Middle frontal gyrus (tissue), 1 donor: ENCODE data around the gene NELFCD.
"Not testable (repeated sequence)": the region's sequence is repeated elsewhere in the genome, so short reads cannot be mapped to it uniquely, and the experiment has no call there.

ENCODE experiments used
- DNase-seq: peaks from one replicate; pipeline ENCODE4 v3.0.0-alpha.2; 2015; ENCODE audit warnings: low spot score; ENCODE audit errors: extremely low spot score

Gene NELFCD, protein sequence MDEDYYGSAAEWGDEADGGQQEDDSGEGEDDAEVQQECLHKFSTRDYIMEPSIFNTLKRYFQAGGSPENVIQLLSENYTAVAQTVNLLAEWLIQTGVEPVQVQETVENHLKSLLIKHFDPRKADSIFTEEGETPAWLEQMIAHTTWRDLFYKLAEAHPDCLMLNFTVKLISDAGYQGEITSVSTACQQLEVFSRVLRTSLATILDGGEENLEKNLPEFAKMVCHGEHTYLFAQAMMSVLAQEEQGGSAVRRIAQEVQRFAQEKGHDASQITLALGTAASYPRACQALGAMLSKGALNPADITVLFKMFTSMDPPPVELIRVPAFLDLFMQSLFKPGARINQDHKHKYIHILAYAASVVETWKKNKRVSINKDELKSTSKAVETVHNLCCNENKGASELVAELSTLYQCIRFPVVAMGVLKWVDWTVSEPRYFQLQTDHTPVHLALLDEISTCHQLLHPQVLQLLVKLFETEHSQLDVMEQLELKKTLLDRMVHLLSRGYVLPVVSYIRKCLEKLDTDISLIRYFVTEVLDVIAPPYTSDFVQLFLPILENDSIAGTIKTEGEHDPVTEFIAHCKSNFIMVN

DNA sequence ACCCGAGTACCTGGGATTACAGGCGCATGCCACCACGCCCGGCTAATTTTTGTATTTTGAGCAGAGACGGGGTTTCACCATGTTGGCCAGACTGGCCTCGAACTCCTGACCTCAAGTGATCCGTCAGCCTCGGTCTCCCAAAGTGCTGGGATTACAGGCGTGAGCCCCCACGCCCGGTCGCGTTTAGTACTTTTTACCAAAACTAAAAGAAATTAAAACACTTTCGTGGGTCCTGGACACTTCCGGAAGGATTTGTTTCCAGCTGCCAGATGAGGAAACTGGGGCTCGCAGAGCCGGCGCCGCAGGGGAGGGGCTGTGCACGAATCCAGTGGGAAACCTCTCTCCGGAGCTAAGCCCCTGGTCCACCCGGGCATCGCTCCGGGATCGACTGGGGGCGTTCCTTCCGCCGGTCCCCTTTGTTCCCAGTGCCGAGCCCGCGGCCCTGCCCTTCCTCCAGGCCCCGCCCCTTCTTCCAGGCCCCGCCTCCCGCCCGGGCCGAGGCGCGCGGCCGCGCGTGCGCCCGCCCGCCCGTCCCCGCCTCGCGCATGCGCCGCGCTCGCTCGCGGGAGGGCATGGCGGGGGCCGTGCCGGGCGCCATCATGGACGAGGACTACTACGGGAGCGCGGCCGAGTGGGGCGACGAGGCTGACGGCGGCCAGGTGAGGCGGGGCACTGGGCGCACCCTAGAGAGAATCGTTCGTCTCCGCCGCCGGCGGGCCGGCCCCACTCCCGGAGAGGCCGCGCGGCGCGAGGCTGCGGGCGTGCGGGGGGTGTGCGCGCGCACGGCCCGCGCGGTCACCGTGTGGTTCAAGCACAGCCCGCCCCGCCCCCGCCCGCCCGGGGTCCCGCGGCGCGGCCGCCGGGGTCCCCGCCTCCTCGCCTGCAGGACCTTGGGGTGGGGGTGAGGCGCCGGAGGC lies at the start of gene NELFCD:
Gene NELFCD (plus strand): TSS at position 546 of the 917 bp plus-strand sequence. CDS start 54 bp downstream, at position 600.
- peak; percentile 73 for DNase-seq

DNA sequence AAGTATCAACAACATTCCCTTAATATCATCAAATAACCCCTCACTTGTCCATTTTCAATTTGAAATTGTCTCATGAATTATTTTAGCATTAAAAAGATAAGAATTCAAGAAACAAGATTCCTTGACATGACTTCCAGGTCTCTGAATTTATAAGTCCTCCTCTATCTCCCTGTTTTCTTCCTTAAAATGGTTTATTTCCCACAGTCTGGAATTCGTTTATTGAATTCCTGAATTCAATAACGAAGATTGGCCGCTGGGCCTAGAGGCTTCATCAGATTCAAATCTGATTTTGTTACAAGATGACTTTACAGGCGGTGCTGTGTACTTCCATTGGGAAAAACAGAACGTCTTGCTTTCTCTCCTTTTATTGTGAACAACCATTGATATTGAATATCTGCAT lies 48.9 kb upstream of the NELFCD start:
- no peak for DNase-seq

DNA sequence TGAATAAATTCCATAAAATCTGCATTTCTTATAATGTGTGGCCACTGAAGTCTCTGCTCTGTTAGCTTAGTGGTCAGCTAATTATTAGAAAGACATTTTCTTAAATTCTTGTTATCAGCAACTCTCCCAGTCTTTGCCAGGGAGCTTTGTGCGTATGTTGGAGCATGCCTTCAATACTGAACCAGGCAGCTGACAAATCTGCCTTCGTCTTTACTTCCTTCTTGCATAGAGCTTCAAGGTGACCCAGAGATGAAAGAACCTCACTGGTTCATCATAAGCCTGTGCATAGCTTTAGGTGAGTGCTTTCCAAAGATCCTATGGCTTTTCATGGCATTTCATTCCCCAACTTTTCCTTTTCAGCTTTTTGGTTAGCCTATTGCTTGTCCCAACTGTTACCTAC lies 43.0 kb upstream of the NELFCD start:
- DNase-seq = no peak

DNA sequence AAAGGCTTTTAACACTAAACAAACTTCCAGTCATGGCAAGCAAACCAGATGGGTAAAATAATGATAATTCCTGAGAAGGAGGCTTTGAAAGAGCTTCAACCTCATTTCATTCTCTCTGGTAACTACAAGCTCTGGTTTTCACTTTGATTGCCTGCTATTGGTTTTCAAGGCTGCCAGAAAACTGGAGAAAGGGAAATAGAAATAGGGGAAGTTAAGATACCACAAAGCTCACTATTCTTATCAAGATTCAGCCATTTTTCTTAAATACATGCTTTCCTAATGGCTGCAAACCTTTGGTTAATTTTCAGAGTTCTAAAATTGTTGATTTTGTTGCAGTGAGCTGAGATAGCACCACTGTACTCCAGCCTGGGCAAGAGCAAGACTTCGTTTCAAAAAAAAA lies 42.5 kb upstream of the NELFCD start:
- no peak for DNase-seq

DNA sequence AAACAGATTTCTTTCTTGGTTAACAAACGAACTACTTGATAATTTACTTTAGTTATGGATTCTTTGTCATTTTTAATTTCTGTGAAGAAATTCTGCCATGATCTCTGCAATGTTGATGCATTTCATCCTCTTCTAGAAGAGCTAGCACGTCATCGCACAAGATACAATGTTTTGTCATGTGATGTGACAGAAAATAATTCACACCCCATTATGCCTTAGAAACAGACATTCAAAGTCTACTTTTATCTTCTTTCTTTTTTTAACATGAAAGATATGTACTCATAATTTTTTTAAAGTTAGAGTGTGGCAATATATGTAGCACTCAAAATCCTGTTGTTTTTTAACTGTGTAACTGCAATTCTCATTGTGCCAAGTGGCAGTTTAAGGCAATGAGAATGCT lies 39.6 kb upstream of the NELFCD start:
- DNase-seq = no peak

DNA sequence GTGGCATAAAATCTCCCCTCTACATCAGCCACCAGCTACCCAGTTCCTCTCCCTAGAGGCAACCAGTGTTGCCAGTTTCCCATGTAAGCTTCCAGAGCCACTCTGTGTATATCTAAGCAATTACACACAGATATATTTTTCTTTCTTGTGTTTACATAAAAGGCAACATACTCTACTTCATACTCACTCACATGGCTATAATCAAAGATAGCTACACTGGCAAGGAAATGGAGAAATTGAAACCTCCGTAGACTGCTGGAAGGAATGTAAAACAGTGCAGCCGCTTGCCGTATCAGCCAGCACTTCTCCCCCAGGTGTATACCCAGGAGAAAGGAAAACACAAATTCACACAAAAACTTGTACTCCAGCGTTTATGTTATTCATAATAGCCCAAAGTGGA lies 38.5 kb upstream of the NELFCD start:
- no peak for DNase-seq

DNA sequence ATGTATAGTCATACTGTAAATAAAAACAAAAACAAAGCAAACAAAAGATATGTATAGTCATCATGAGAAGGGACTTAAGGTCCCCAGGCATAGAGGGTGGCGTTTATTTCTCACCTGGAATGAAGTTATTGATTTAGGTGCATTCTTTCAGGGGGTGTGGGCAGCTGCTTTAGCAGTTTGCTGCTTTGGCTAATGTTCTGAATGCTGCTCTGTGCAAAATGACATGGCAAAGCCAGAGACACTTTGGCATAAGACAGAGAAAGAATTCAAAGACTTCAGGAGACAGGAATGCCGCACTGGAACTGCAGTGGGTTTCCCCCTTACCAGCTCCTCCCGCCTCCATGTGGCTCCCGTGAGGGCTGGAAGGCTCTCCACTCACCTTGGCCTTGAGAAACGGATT lies 36.4 kb upstream of the NELFCD start:
- no peak for DNase-seq

DNA sequence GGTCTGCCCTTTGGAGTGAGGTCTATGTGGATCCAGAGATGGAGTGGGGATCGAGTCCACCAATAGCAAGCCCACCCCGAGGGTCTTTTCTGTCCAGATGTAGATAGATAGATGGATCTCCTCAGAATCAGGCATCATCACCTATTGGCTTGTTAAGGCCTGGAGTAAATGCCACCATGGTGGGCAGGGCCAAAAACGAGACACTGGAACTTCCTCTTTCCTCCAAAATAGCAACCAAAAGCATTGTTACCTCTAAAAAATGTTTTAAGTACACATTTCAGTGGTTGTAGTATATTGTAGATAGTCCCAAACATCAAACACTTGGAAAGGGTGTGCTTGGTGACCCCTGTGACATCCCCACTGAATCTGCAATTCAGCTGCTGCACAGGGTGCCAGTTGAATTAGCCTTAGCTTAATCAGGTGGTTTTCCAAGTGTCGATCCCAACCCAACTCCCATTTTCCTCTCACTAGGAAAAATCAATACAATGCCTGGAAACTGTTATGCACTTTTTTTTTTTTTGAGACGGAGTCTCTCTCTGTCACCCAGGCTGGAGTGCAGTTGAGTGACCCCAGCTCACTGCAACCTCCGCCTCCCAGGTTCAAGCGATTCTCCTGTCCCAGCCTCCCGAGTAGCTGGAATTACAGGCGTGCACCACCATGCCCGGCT lies 35.0 kb upstream of the NELFCD start:
- no peak for DNase-seq

DNA sequence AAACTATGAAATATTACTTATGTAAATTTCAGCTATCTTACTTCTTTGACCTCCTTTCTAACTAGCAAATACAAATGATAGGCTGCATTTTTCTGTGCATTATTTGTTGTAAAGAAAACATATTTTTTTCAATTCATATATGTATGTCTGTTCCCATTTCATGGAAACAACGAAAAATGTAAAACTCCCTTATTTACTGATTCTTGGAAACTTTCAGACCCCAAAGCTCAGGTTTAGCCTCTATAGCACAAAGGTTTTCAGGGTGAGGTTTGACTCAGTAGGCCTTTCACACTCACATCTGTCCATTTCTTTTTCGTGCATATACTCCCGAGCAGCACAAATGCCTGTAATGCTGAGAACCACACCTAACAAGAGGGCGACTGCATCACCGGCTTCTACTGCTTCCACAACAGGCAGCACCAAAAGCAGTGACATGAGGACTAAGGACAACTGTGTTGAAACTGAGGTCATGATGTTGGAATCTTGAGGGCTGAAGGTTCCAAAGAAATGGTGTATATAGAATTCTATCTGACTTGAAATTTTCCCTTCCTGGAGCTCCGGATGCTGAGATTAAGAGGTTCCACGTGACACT lies 33.2 kb upstream of the NELFCD start:
- not testable (repeated sequence) for DNase-seq

DNA sequence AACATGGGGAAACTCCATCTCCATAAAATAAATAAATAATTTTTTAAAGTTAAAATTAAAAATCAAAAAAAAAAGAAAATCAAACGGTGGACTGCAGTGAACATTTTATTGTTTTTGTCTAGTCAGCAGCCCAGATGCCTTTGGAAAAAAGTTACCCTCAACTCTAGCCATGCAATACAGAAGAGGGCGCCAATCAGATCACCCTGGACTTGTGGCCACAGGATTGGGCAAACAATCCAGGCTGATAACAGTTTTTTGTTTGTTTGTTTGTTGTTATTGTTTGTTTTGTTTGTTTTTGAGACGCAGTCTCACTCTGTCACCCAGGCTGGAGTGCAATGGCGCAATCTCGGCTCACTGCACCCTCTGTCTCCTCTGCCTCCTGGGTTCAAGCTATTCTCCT lies 30.5 kb upstream of the NELFCD start:
- DNase-seq = no peak

DNA sequence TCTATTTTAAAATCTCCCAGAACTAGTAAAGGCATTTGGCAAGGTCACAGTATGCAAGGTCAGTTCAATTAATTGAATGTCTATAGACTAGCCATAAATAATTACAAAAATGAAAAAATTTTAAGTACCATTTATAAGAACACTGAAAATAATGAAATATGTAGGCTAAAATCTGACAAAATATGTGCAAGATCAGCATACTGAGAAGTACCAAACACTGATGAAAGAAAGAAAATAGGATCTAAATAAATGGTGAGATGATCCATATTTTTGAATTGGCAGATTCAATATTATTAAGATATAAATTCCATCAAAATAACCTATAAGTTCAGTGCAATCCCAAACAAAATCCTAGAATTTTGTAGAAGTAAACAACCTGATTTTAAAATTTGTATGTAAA lies 28.0 kb upstream of the NELFCD start:
- no peak for DNase-seq

DNA sequence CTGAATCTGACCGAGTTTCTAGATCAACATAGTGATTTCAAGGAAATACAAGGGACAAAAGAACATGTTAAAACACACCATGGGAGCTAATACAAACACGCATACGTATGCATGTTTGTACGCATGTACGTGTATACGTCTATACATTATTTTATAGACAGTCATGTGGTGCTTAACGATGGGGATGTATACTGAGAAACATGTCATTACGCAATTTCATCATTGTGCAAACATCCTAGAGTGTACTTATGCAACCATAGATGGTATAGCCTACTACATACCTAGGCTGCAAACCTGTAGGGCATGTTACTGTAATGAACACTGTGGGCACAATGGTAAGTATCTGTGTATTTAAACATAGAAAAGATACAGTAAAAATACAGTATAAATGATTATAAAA lies 25.0 kb upstream of the NELFCD start:
- DNase-seq = no peak

DNA sequence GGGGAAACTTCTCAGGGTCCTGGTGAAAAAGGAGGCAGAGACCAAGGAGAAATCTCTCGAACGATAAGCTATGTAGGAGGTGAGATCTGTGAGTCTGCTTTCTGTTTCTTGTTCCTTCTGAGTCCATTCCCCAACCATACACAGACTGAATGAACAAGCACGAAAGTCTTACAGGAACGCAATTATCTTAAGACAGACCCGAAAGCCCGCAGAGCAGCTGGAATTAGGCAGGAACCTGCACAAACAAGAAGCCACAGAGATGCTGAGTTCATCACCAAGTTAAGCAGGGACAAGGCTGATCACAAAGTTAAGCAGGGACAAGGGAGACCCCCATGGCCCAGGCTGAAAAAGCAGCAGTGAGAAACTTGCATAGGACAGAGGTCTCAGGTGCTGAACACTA lies 21.4 kb upstream of the NELFCD start:
- no peak for DNase-seq

DNA sequence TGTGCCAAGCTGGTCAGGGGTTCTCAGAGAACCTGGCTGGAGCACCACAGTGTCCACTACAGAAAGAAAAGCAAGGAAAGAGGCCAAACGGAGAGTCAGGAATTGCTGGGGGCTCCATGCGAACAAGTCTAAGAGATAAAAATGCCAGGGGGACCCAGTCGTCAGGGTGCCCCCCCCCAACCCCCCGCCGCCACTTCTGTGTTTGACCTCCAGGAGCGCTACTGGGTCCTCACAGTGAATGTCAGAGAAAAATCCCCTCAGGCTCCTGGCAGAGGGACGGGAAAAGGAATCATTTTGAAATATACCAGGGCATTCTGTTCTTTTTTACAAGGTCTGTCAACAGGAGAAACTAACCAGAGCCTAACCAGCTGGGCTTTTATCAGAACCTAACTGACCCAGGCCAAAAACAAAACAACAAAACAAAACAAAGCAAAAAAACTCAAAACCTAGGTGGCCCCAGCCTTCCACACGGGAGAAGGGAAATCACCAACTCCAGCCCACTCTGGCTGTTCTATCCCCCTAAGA lies 17.9 kb upstream of the NELFCD start:
- DNase-seq = no peak

DNA sequence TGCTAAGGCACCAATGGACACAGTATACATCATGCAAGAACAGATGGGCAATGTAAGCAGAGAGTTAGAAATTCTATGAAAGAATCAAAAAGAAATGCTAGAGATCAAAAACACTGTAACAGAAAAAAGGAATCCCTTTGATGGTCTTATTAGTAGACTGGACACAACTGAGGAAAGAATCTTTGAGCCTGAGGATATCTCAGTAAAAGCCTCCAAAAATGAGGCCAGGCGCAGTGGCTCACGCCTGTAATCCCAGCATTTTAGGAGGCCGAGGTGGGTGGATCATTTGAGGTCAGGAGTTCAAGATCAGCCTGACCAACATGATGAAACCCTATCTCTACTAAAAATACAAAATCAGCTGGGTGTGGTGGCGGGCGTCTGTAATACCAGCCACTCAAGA lies 17.1 kb upstream of the NELFCD start:
- not testable (repeated sequence) for DNase-seq

DNA sequence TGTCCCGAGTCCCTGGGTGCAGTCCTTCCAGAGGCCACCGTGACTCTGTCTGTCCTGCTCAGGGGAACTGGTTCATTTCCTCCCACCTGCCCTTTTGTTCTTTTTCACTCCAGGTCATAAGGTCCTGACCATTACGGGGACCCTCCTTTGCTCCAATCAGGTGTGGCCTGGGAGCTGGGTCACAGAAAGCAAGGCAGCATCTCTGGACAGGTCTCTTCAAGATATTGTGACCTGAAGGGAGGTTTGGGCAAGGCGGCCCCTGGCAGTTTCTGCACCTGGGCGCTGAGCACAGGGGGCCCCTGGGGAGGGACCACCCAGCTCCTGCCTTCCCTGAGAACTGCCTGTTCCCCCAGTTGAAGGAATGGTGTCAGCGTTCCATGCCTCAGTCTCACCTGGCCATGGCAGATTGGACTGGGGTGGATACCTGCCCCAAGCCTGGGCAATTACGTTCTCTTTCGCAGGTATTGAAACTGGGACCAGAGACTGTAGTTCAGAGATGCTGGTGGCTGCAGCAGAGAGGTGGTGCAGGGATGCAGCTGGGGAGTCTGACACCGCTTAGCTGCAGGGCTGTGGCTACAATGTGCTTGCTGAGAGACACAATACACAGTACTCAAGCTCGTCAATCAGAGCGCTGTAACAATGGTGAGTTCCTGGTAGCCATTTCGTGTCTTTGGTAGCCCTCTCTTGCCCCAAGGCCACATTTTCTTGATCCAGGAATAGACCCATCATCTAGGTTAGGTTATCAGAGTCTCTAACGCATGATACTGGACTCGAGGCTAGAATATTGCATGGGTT lies 15.6 kb upstream of the NELFCD start:
- DNase-seq = no peak

DNA sequence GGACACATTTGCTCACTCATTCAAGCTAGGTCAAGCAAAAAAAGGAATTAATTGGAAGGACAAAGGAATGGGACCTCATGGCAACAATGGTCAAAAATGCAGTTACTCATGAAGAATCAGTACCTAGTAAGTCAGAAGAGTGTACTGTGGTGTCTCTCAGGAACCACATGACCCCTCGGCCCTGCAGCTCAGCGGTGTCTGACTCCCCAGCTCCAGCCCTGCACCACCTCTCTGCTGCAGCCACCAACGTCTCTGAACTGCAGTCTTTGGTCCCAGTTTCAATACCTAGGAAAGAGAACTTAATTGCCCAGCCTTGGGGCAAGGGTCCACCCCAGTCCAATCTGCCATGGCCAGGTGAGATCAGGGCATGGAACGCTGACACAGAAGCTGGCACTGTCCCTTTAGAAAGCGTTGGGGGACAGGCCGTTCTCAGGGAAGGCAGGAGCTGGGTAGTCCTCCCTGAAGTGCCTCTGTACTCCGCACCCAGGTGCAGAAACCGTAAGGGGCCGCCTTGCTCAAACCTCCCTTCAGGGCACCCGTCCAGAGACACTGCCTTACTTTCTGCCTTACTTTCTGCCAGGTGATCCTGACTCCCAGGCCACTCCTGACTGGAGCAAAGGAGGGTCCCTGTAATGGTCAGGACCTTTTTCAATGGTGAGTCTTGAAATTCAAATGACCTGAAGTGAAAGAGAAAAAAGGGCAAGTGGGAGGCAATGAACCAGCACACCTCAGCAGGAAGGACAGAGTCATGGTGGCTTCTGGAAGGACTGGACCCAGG lies 13.2 kb upstream of the NELFCD start:
- no peak for DNase-seq

DNA sequence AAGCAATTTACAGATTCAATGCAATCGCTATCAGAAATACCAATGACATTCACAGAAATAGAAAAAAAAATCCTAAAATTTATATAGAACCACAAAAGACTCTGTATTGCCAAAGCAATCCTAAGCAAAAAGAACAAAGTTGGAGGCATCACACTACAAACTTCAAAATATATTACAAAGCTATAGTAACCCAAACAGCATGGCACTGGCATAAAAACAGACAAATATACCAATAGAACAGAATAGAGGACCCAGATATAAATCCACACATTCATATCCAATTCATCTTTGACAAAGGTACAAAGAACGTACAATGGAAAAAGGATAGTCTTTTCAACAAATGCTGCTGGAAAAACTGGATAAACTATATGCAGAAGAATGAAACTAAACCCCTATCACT lies 11.6 kb upstream of the NELFCD start:
- no peak for DNase-seq

DNA sequence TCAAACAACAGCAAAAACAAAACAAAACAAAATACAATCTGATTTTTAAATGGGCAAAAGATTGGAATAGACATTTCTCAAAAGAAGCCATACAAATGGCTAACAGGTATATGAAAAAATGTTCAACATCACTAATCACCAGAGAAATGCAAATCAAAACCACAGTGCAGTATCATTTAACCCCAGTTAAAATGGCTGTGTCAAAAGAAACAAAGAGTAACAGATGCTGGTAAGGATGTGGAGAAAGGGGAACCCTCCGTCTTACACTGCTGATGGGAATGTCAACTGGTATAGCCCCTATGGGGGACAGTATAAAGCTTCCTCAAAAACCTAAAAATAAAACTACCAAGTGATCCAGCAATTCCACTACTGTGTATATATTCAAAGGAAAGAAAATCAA lies 10.9 kb upstream of the NELFCD start:
- DNase-seq = no peak
